WERI-Rb-1 (cell line): Measurements from ENCODE around the gene PIH1D1.

Experiments used
- DNase-seq: peaks from one replicate; pipeline ENCODE4 v3.0.0-alpha.2; 2020
- H3K27ac ChIP-seq: fragments of 250-450 bp; sonication (Bioruptor Pico); 2 replicates; pipeline ENCODE4 v1.5.1; 2020; ENCODE audit warnings: mild to moderate bottlenecking, moderate library complexity
- H3K27me3 ChIP-seq: fragments of 250-450 bp; sonication (Bioruptor Pico); 2 replicates; pipeline ENCODE4 v1.5.1; 2021; ENCODE audit warnings: mild to moderate bottlenecking, low read depth, moderate library complexity; ENCODE audit not compliant: insufficient read depth, severe bottlenecking
- H3K36me3 ChIP-seq: fragments of 250-450 bp; sonication (Bioruptor Pico); 2 replicates; pipeline ENCODE4 v1.5.1; 2020; ENCODE audit warnings: mild to moderate bottlenecking, moderate library complexity
- H3K4me3 ChIP-seq: 2 replicates; pipeline ENCODE4 v1.5.1; 2011; ENCODE audit warnings: low read depth, mild to moderate bottlenecking, control low read depth, low read length
- H3K9me3 ChIP-seq: fragments of 250-450 bp; sonication (Bioruptor Pico); 2 replicates; pipeline ENCODE4 v1.5.1; 2021; ENCODE audit warnings: mild to moderate bottlenecking, moderate library complexity; ENCODE audit not compliant: severe bottlenecking
- CTCF ChIP-seq: IDR thresholded peaks from 2 replicates; pipeline ENCODE4 v1.5.1; 2011; ENCODE audit warnings: low read depth, mild to moderate bottlenecking, control low read depth, inconsistent platforms, low read length

The PIH1D1 gene

GRCh38 chr19:49438261-49438660 is 13.4 kb downstream of the PIH1D1 start:
- Histone ChIP-seq H3K9me3 (no peaks in the 10 kb centered on the region), H3K27me3 (no peaks in the 10 kb centered on the region)
- no peak for TF ChIP-seq CTCF

GRCh38 chr19:49437231-49437630 is 14.4 kb downstream of the PIH1D1 start:
- Histone ChIP-seq H3K27me3 (no peaks in the 10 kb centered on the region), H3K36me3 (peaks cover 44% of the 10 kb centered on the region), H3K4me3 (peak overlapping the region; percentile 97), H3K9me3 (no peaks in the 10 kb centered on the region), H3K27ac (peak overlapping the region; percentile 84)
- no peak for TF ChIP-seq CTCF
- peak; percentile 95 for DNase-seq

More at GRCh38 chr19:49438261-49438660, 13.4 kb downstream of the PIH1D1 start:
- H3K27ac ChIP-seq: peak overlapping the region; percentile 84
- H3K36me3 ChIP-seq: peaks cover 34% of the 10 kb centered on the region
- peak; percentile 84 for DNase-seq
- peak overlapping the region; percentile 97 for H3K4me3 ChIP-seq

- DNase-seq: peak; percentile 56
- Histone ChIP-seq H3K27ac (peak overlapping the region; percentile 84), H3K36me3 (peaks cover 52% of the 10 kb centered on the region), H3K9me3 (no peaks in the 10 kb centered on the region), H3K4me3 (peak overlapping the region; percentile 18), H3K27me3 (no peaks in the 10 kb centered on the region)
- TF ChIP-seq CTCF: no peak
Measured at GRCh38 chr19:49436381-49437017, 15.1 kb downstream of the PIH1D1 start.

GRCh38 chr19:49435670-49436069 is 15.9 kb downstream of the PIH1D1 start:
- DNase-seq: no peak
- Histone ChIP-seq H3K9me3 (no peaks in the 10 kb centered on the region), H3K4me3 (no peak overlapping the region), H3K36me3 (peaks cover 60% of the 10 kb centered on the region), H3K27ac (peak overlapping the region; percentile 51), H3K27me3 (no peaks in the 10 kb centered on the region)
- no peak for TF ChIP-seq CTCF

- TF ChIP-seq CTCF: no peak
- H3K27me3 ChIP-seq: no peaks in the 10 kb centered on the region
- DNase-seq: no peak
Measured at GRCh38 chr19:49434907-49435583, 16.6 kb downstream of the PIH1D1 start.

More at GRCh38 chr19:49434907-49435583, 16.6 kb downstream of the PIH1D1 start:
- Histone ChIP-seq H3K9me3 (no peaks in the 10 kb centered on the region), H3K36me3 (peaks cover 66% of the 10 kb centered on the region), H3K27ac (peak overlapping the region; percentile 51), H3K4me3 (no peak overlapping the region)
